ENCODE measurements around the gene PTGIS. TPM values are rescaled to one million over a fixed set of nuclear protein-coding genes. Genes with fewer than 3 reads are reported as not detected.
A peak's percentile ranks its signal among the peaks of the same experiment; 100 is the strongest.

The PTGIS gene
- total RNA-seq, 5 donors from 2014 or later (not counting 1 experiment from before 2014, with no cell fraction given) = 0.22 to 0.46 (median 0.23) TPM; not detected in 2

- ChIA-PET POLR2A (no interaction called here), CTCF (interaction anchor here in 1 of 2 donors (1.0 kb wide), 1 partner anchor 67 kb away, joined by 3 read pairs; no protein-coding TSS in a partner anchor)
- peaks cover 10 to 15% of the 10 kb centered on the region in 2 donors for H3K27me3 Mint-ChIP-seq
- no peak overlapping the region for H3K27ac Mint-ChIP-seq
- peaks cover 2 to 35% of the 10 kb centered on the region in 2 experiments for H3K27me3 ChIP-seq (replicated peaks in 1 of 2; ENCODE audit: control insufficient read depth in 2 of 2, extremely low read depth in 1 of 2, insufficient read depth in 2 of 2, low read length in 1 of 2)
- WGBS (ENCODE audit: insufficient coverage) = 91% methylated on average over 21 of the region's 21 CpGs
- peaks cover 3 to 9% (median 5%) of the 10 kb centered on the region in 3 donors for H3K4me1 Mint-ChIP-seq
- H3K9me3 Mint-ChIP-seq = no peaks in the 10 kb centered on the region
- H3K9me3 ChIP-seq = no peaks in the 10 kb centered on the region
- H3K36me3 Mint-ChIP-seq = no peaks in the 10 kb centered on the region
- DNase-seq = no peak
- no peak overlapping the region for H3K4me3 Mint-ChIP-seq
- peaks cover 0 to 4% of the 10 kb centered on the region in 2 experiments for H3K4me1 ChIP-seq (ENCODE audit: control insufficient read depth in 1 of 2, extremely low read depth in 1 of 2, insufficient read depth in 2 of 2, low read length in 2 of 2)
- no peaks in the 10 kb centered on the region for H3K36me3 ChIP-seq (ENCODE audit: control insufficient read depth in 2 of 2, extremely low read depth in 1 of 2, insufficient read depth in 1 of 2, low read length in 1 of 2)
- H3K27ac ChIP-seq (ENCODE audit: low read length) = no peak overlapping the region
- no peak for ATAC-seq (replicated peaks in 1 of 4)
- no peak overlapping the region for H3K4me3 ChIP-seq (ENCODE audit: control insufficient read depth in 1 of 2, extremely low read depth in 1 of 2, low read length in 1 of 2)
Observed at GRCh38 chr20:49539481-49540231, 28.3 kb downstream of the PTGIS start.

- H3K4me3 Mint-ChIP-seq = no peak overlapping the region
- CTCF ChIA-PET = no interaction called here
- no peaks in the 10 kb centered on the region for H3K36me3 Mint-ChIP-seq
- no peaks in the 10 kb centered on the region for H3K36me3 ChIP-seq (ENCODE audit: control insufficient read depth in 2 of 2, extremely low read depth in 1 of 2, insufficient read depth in 1 of 2, low read length in 1 of 2)
- no peak overlapping the region for H3K27ac ChIP-seq (ENCODE audit: low read length)
- no peak for DNase-seq
- H3K27ac Mint-ChIP-seq = no peak overlapping the region
- ATAC-seq (replicated peaks in 1 of 4) = no peak
- 100% methylated on average over 1 of the region's 3 CpGs for WGBS (ENCODE audit: insufficient coverage)
- H3K27me3 Mint-ChIP-seq = peaks cover 12 to 15% of the 10 kb centered on the region in 2 donors
- peaks cover 0 to 10% of the 10 kb centered on the region in 2 experiments for H3K4me1 ChIP-seq (ENCODE audit: control insufficient read depth in 1 of 2, extremely low read depth in 1 of 2, insufficient read depth in 2 of 2, low read length in 2 of 2)
- POLR2A ChIA-PET = no interaction called here
- peaks cover 9 to 13% (median 10%) of the 10 kb centered on the region in 3 donors for H3K4me1 Mint-ChIP-seq
- H3K9me3 ChIP-seq = no peaks in the 10 kb centered on the region
- H3K27me3 ChIP-seq (replicated peaks in 1 of 2; ENCODE audit: control insufficient read depth in 2 of 2, extremely low read depth in 1 of 2, insufficient read depth in 2 of 2, low read length in 1 of 2) = peaks cover 2 to 34% of the 10 kb centered on the region in 2 experiments
- no peak overlapping the region for H3K4me3 ChIP-seq (ENCODE audit: control insufficient read depth in 1 of 2, extremely low read depth in 1 of 2, low read length in 1 of 2)
- H3K9me3 Mint-ChIP-seq = no peaks in the 10 kb centered on the region
Observed at GRCh38 chr20:49538950-49539349, 29.0 kb downstream of the PTGIS start.

- no peaks in the 10 kb centered on the region for H3K36me3 ChIP-seq (ENCODE audit: control insufficient read depth in 2 of 2, extremely low read depth in 1 of 2, insufficient read depth in 1 of 2, low read length in 1 of 2)
- WGBS (ENCODE audit: insufficient coverage) = 0% methylated on average over 1 of the region's 3 CpGs
Observed at GRCh38 chr20:49534255-49534712, 33.7 kb downstream of the PTGIS start.

GRCh38 chr20:49532285-49532946 is 35.5 kb downstream of the PTGIS start:
- Histone ChIP-seq H3K9me3 (no peaks in the 10 kb centered on the region), H3K27ac (ENCODE audit: low read length) (no peak overlapping the region), H3K4me1 (ENCODE audit: control insufficient read depth in 1 of 2, extremely low read depth in 1 of 2, insufficient read depth in 2 of 2, low read length in 2 of 2) (peaks cover 0 to 10% of the 10 kb centered on the region in 2 experiments), H3K4me3 (ENCODE audit: control insufficient read depth in 1 of 2, extremely low read depth in 1 of 2, low read length in 1 of 2) (no peak overlapping the region), H3K27me3 (replicated peaks in 1 of 2; ENCODE audit: control insufficient read depth in 2 of 2, extremely low read depth in 1 of 2, insufficient read depth in 2 of 2, low read length in 1 of 2) (peaks cover 2 to 11% of the 10 kb centered on the region in 2 experiments), H3K36me3 (ENCODE audit: control insufficient read depth in 2 of 2, extremely low read depth in 1 of 2, insufficient read depth in 1 of 2, low read length in 1 of 2) (no peaks in the 10 kb centered on the region)
- no peak overlapping the region for H3K4me3 Mint-ChIP-seq
- ChIA-PET CTCF (no interaction called here), POLR2A (no interaction called here)
- no peak overlapping the region for H3K27ac Mint-ChIP-seq
- ATAC-seq (replicated peaks in 1 of 4) = no peak
- peaks cover 8 to 11% (median 9%) of the 10 kb centered on the region in 3 donors for H3K4me1 Mint-ChIP-seq
- no CpG with 5 or more reads among the region's 6 CpGs for WGBS (ENCODE audit: insufficient coverage)
- no peaks in the 10 kb centered on the region for H3K36me3 Mint-ChIP-seq
- peaks cover 9 to 11% of the 10 kb centered on the region in 2 donors for H3K27me3 Mint-ChIP-seq
- DNase-seq = no peak
- no peaks in the 10 kb centered on the region for H3K9me3 Mint-ChIP-seq

More at GRCh38 chr20:49534255-49534712, 33.7 kb downstream of the PTGIS start:
- H3K4me1 Mint-ChIP-seq = peaks cover 8 to 11% (median 9%) of the 10 kb centered on the region in 3 donors
- no peak overlapping the region for H3K27ac Mint-ChIP-seq
- H3K36me3 Mint-ChIP-seq = no peaks in the 10 kb centered on the region
- Histone ChIP-seq H3K27me3 (replicated peaks in 1 of 2; ENCODE audit: control insufficient read depth in 2 of 2, extremely low read depth in 1 of 2, insufficient read depth in 2 of 2, low read length in 1 of 2) (peaks cover 2 to 17% of the 10 kb centered on the region in 2 experiments), H3K9me3 (no peaks in the 10 kb centered on the region), H3K4me1 (ENCODE audit: control insufficient read depth in 1 of 2, extremely low read depth in 1 of 2, insufficient read depth in 2 of 2, low read length in 2 of 2) (peaks cover 0 to 10% of the 10 kb centered on the region in 2 experiments), H3K27ac (ENCODE audit: low read length) (no peak overlapping the region), H3K4me3 (ENCODE audit: control insufficient read depth in 1 of 2, extremely low read depth in 1 of 2, low read length in 1 of 2) (no peak overlapping the region)
- no peak overlapping the region for H3K4me3 Mint-ChIP-seq
- CTCF ChIA-PET = no interaction called here
- peaks cover 10 to 15% of the 10 kb centered on the region in 2 donors for H3K27me3 Mint-ChIP-seq
- peak in 32 of 35 experiments; percentile 14 to 74 (median 44) for DNase-seq
- ATAC-seq (replicated peaks in 1 of 4) = peak; percentile 58 to 81 (median 74)
- no peaks in the 10 kb centered on the region for H3K9me3 Mint-ChIP-seq
- POLR2A ChIA-PET = no interaction called here

- ChIA-PET CTCF (no interaction called here), POLR2A (no interaction called here)
- Mint-ChIP-seq H3K4me1 (peaks cover 3 to 5% (median 3%) of the 10 kb centered on the region in 3 donors), H3K4me3 (no peak overlapping the region), H3K27ac (no peak overlapping the region), H3K27me3 (peaks cover 5 to 12% of the 10 kb centered on the region in 2 donors), H3K36me3 (no peaks in the 10 kb centered on the region), H3K9me3 (peaks cover 0 to 5% (median 4%) of the 10 kb centered on the region in 3 donors)
- H3K27ac ChIP-seq (ENCODE audit: low read length) = no peak overlapping the region
- WGBS (ENCODE audit: insufficient coverage) = 100% methylated on average over 1 of the region's 5 CpGs
- ATAC-seq (replicated peaks in 1 of 4) (no peak), DNase-seq (no peak)
- no peaks in the 10 kb centered on the region for H3K9me3 ChIP-seq
- H3K27me3 ChIP-seq (replicated peaks in 1 of 2; ENCODE audit: control insufficient read depth in 2 of 2, extremely low read depth in 1 of 2, insufficient read depth in 2 of 2, low read length in 1 of 2) = peaks cover 0 to 10% of the 10 kb centered on the region in 2 experiments
- no peak overlapping the region for H3K4me3 ChIP-seq (ENCODE audit: control insufficient read depth in 1 of 2, extremely low read depth in 1 of 2, low read length in 1 of 2)
- peaks cover 0 to 4% of the 10 kb centered on the region in 2 experiments for H3K4me1 ChIP-seq (ENCODE audit: control insufficient read depth in 1 of 2, extremely low read depth in 1 of 2, insufficient read depth in 2 of 2, low read length in 2 of 2)
- no peaks in the 10 kb centered on the region for H3K36me3 ChIP-seq (ENCODE audit: control insufficient read depth in 2 of 2, extremely low read depth in 1 of 2, insufficient read depth in 1 of 2, low read length in 1 of 2)
Observed at GRCh38 chr20:49529470-49529869, 38.5 kb downstream of the PTGIS start.

- Histone ChIP-seq H3K27ac (ENCODE audit: low read length) (no peak overlapping the region), H3K9me3 (no peaks in the 10 kb centered on the region), H3K36me3 (ENCODE audit: control insufficient read depth in 2 of 2, extremely low read depth in 1 of 2, insufficient read depth in 1 of 2, low read length in 1 of 2) (no peaks in the 10 kb centered on the region), H3K4me1 (ENCODE audit: control insufficient read depth in 1 of 2, extremely low read depth in 1 of 2, insufficient read depth in 2 of 2, low read length in 2 of 2) (no peaks in the 10 kb centered on the region), H3K4me3 (ENCODE audit: control insufficient read depth in 1 of 2, extremely low read depth in 1 of 2, low read length in 1 of 2) (no peak overlapping the region), H3K27me3 (replicated peaks in 1 of 2; ENCODE audit: control insufficient read depth in 2 of 2, extremely low read depth in 1 of 2, insufficient read depth in 2 of 2, low read length in 1 of 2) (peaks cover 0 to 18% of the 10 kb centered on the region in 2 experiments)
- Mint-ChIP-seq H3K27me3 (peaks cover 11 to 21% of the 10 kb centered on the region in 2 donors), H3K4me3 (no peak overlapping the region), H3K9me3 (peaks cover 3 to 5% (median 4%) of the 10 kb centered on the region in 3 donors), H3K27ac (no peak overlapping the region), H3K36me3 (no peaks in the 10 kb centered on the region), H3K4me1 (no peaks in the 10 kb centered on the region)
- CTCF ChIA-PET = no interaction called here
- WGBS (ENCODE audit: insufficient coverage) = no CpG with 5 or more reads among the region's 2 CpGs
- DNase-seq = no peak
- POLR2A ChIA-PET = no interaction called here
- no peak for ATAC-seq (replicated peaks in 1 of 4)
Observed at GRCh38 chr20:49526568-49526967, 41.4 kb downstream of the PTGIS start.

Measured in T-cell (primary cell).